Thoracic aorta (tissue), 2 donors: ENCODE measurements around the gene TEX48. TPM values are rescaled to one million over a fixed set of nuclear protein-coding genes. Genes with fewer than 3 reads are reported as not detected.

ENCODE experiments used
- ATAC-seq: fragments of 150-250 bp; one replicate; pipeline ENCODE4 v1.8.0; 2017; ENCODE audit warnings: low read depth; ENCODE audit not compliant: insufficient number of reproducible peaks, low FRiP score
- DNase-seq: peaks from one replicate; pipeline ENCODE4 v3.0.0-alpha.2; 2020; ENCODE audit warnings: low spot score
- H3K27ac ChIP-seq, 2 donors: fragments of 200-600 bp; sonication (generic); 1 replicate in 1 of 2; 2 replicates in 1 of 2; pipeline ENCODE4 v1.5.1; 2016; ENCODE audit warnings: mild to moderate bottlenecking in 2 of 2, moderate library complexity in 2 of 2
- H3K27me3 ChIP-seq: fragments of 200-600 bp; sonication (generic); replicated peaks from 2 replicates; pipeline ENCODE4 v1.6.0; 2016; ENCODE audit warnings: mild to moderate bottlenecking; ENCODE audit not compliant: insufficient read depth
- H3K36me3 ChIP-seq: fragments of 200-600 bp; sonication (generic); one replicate; pipeline ENCODE4 v1.5.1; 2016
- H3K4me1 ChIP-seq, 2 donors: fragments of 200-600 bp; sonication (generic); 1 replicate in 1 of 2; 2 replicates in 1 of 2; pipeline versions ENCODE4 v1.5.1 to v1.6.0; 2016; ENCODE audit warnings: low read depth in 2 of 2, mild to moderate bottlenecking in 1 of 2; ENCODE audit not compliant: control insufficient read depth in 1 of 2
- H3K4me3 ChIP-seq: fragments of 200-600 bp; sonication (generic); 2 replicates; pipeline ENCODE4 v1.5.1; 2016; ENCODE audit warnings: mild to moderate bottlenecking
- H3K9me3 ChIP-seq: fragments of 200-600 bp; sonication (generic); 2 replicates; pipeline ENCODE4 v1.5.1; 2016
- total RNA-seq, 2 donors: library from RNA; depleted of rRNA; stranded (reverse); fragments of >200 nt; gene quantifications; one replicate each; pipeline versions ENCODE4 v1.1.0 to v1.2.3, GENCODE V29; 2016
- TF ChIP-seq, protein P1 (sequence below): fragments of 200-600 bp; sonication (generic); IDR thresholded peaks from one replicate; pipeline ENCODE4 v1.5.1; 2019; ENCODE audit warnings: antibody characterized with exemption

The TEX48 gene
- total RNA-seq, 2 donors from 2014 or later, result not detected

- H3K27me3 ChIP-seq, result no peaks in the 10 kb centered on the region
- H3K9me3 ChIP-seq, result no peaks in the 10 kb centered on the region
- H3K36me3 ChIP-seq, result peaks cover 27% of the 10 kb centered on the region
- TF ChIP-seq, protein P1, sequence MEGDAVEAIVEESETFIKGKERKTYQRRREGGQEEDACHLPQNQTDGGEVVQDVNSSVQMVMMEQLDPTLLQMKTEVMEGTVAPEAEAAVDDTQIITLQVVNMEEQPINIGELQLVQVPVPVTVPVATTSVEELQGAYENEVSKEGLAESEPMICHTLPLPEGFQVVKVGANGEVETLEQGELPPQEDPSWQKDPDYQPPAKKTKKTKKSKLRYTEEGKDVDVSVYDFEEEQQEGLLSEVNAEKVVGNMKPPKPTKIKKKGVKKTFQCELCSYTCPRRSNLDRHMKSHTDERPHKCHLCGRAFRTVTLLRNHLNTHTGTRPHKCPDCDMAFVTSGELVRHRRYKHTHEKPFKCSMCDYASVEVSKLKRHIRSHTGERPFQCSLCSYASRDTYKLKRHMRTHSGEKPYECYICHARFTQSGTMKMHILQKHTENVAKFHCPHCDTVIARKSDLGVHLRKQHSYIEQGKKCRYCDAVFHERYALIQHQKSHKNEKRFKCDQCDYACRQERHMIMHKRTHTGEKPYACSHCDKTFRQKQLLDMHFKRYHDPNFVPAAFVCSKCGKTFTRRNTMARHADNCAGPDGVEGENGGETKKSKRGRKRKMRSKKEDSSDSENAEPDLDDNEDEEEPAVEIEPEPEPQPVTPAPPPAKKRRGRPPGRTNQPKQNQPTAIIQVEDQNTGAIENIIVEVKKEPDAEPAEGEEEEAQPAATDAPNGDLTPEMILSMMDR, result no peak
- no peak for DNase-seq
- no peak overlapping the region for H3K27ac ChIP-seq
- H3K4me1 ChIP-seq, result peaks cover 8 to 13% of the 10 kb centered on the region in 2 donors
- H3K4me3 ChIP-seq, result no peak overlapping the region
- ATAC-seq, result no peak
Measured at GRCh38 chr9:114626415-114627020, 55.5 kb downstream of the TEX48 start.

GRCh38 chr9:114624677-114625076 is 57.3 kb downstream of the TEX48 start:
- ATAC-seq (no peak), DNase-seq (no peak)
- Histone ChIP-seq H3K36me3 (peaks cover 19% of the 10 kb centered on the region), H3K4me3 (no peak overlapping the region), H3K27ac (no peak overlapping the region), H3K27me3 (no peaks in the 10 kb centered on the region), H3K4me1 (peaks cover 10 to 21% of the 10 kb centered on the region in 2 donors), H3K9me3 (no peaks in the 10 kb centered on the region)
- TF ChIP-seq, protein P1, result no peak

DNA sequence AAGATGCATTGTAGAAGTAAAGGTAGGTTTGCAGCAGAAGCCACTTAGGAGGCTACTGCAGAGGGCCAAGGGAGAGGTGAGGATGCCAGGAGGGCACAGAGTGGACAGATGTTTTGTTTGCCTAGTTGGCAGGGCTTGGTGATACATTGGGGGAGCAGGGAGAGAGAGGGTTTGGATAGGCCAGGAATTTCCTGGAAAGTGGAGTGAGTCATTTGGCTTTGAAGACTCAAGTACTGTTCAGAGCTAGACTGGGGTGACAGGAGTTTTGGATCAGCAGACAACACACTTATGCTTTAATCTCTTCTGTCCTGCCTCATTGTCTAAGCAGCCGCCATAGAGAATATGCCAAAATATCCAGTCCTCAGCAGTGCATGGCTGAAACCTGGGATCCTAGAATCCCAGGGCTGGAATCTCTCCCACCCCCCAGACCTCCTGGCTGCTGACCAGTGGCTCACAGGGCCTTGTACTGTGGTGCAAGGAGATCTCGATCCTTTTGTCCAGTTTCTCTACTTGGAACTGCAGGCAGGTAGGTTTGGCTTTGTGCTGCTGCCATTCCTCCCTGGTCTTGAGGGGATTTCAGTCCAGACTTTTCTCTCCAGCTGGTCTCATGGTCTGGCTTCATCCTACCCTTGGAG is 59.9 kb downstream of the TEX48 start:
- Histone ChIP-seq H3K27me3 (no peaks in the 10 kb centered on the region), H3K9me3 (no peaks in the 10 kb centered on the region), H3K36me3 (peaks cover 3% of the 10 kb centered on the region), H3K4me3 (no peak overlapping the region), H3K4me1 (peaks cover 20 to 31% of the 10 kb centered on the region in 2 donors), H3K27ac (no peak overlapping the region)
- peak; percentile 59 for ATAC-seq
- TF ChIP-seq, protein P1, result no peak
- DNase-seq, result no peak

- DNase-seq, result no peak
- no peak for ATAC-seq
- peaks cover 3% of the 10 kb centered on the region for H3K36me3 ChIP-seq
Measured at GRCh38 chr9:114621561-114621960, 60.4 kb downstream of the TEX48 start.

DNA sequence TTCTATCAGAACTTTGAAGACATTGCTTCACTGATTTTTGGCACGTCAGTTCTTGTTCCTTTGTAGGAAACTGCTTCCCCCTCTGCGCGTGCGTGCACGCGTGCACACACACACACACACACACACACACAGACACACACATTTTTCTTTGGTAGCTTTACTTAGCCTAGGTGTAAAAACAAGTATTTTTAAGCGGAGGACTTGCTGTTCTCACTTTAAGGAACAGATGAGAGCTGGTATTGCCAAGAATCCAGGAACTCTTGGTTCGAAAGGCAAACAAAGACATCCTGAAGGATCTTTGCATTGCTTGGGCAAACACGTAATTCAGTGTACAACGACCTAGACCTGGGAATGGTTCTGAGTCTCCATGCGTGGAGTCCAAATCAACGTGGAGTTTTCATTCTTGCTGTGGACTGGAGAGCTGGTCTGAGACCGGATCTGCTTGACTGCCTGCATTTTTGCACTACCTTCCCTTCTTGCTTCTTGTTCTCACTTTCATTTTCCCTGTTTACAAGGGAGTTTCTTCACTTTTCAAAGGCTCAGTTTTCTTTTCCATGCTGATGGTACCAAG is 62.7 kb downstream of the TEX48 start:
- ATAC-seq (no peak), DNase-seq (no peak)
- TF ChIP-seq, protein P1, result no peak

More at GRCh38 chr9:114621561-114621960, 60.4 kb downstream of the TEX48 start:
- Histone ChIP-seq H3K9me3 (no peaks in the 10 kb centered on the region), H3K4me1 (peaks cover 23 to 35% of the 10 kb centered on the region in 2 donors), H3K27ac (no peak overlapping the region), H3K4me3 (no peak overlapping the region), H3K27me3 (no peaks in the 10 kb centered on the region)
- TF ChIP-seq, protein P1, result no peak

More for the DNA sequence above, 62.7 kb downstream of the TEX48 start:
- H3K27me3 ChIP-seq, result no peaks in the 10 kb centered on the region
- peak overlapping the region; percentile 56 for H3K4me3 ChIP-seq
- peaks cover 23 to 40% of the 10 kb centered on the region in 2 donors for H3K4me1 ChIP-seq
- peaks cover 3% of the 10 kb centered on the region for H3K36me3 ChIP-seq
- peak overlapping the region; percentile 3 to 31 for H3K27ac ChIP-seq
- H3K9me3 ChIP-seq, result no peaks in the 10 kb centered on the region
